DMS53 (cell line): ENCODE data around the gene ZNF688.
"Not testable (repeated sequence)": the region's sequence is repeated elsewhere in the genome, so short reads cannot be mapped to it uniquely, and the experiment has no call there.

ENCODE experiments used
- DNase-seq: peaks from one replicate; lab custom pipeline; 2025; lab: John Stamatoyannopoulos, UW

The ZNF688 gene

GRCh38 chr16:30571445-30572322, at the start of gene ZNF688:
Gene ZNF688, minus strand, starts transcription at chr16:30571714. Its CDS starts 85 bp downstream, at chr16:30571629.
- DNase-seq = peak; percentile 92

- no peak for DNase-seq
Observed at GRCh38 chr16:30620169-30620568, 48.7 kb upstream of the ZNF688 start.

- DNase-seq = no peak
Observed at GRCh38 chr16:30619638-30620037, 48.1 kb upstream of the ZNF688 start.

- no peak for DNase-seq
Observed at GRCh38 chr16:30619202-30619601, 47.7 kb upstream of the ZNF688 start.

GRCh38 chr16:30615358-30616091, 44.0 kb upstream of the ZNF688 start:
- peak; percentile 67 for DNase-seq

GRCh38 chr16:30609926-30610839, 38.7 kb upstream of the ZNF688 start, which contains the start of gene ZNF689:
Gene ZNF689, minus strand, starts transcription at chr16:30610389. Its CDS starts 348 bp downstream, at chr16:30610041.
- peak; percentile 96 for DNase-seq

GRCh38 chr16:30609002-30609925, 37.8 kb upstream of the ZNF688 start:
- peak; percentile 68 for DNase-seq

GRCh38 chr16:30606004-30606403, 34.5 kb upstream of the ZNF688 start:
- no peak for DNase-seq

GRCh38 chr16:30605158-30605557, 33.6 kb upstream of the ZNF688 start:
- no peak for DNase-seq

GRCh38 chr16:30604316-30604947, 32.9 kb upstream of the ZNF688 start:
- no peak for DNase-seq

- no peak for DNase-seq
Observed at GRCh38 chr16:30603945-30604315, 32.4 kb upstream of the ZNF688 start.

- no peak for DNase-seq
Observed at GRCh38 chr16:30602616-30603277, 31.2 kb upstream of the ZNF688 start.

- no peak for DNase-seq
Observed at GRCh38 chr16:30601966-30602365, 30.5 kb upstream of the ZNF688 start.

GRCh38 chr16:30600929-30601328, 29.4 kb upstream of the ZNF688 start:
- no peak for DNase-seq

GRCh38 chr16:30600215-30600614, 28.7 kb upstream of the ZNF688 start:
- peak; percentile 33 for DNase-seq

- no peak for DNase-seq
Observed at GRCh38 chr16:30592871-30593270, 21.4 kb upstream of the ZNF688 start.

GRCh38 chr16:30590869-30591268, 19.4 kb upstream of the ZNF688 start:
- DNase-seq = not testable (repeated sequence)

GRCh38 chr16:30589582-30589981, 18.1 kb upstream of the ZNF688 start:
- DNase-seq = not testable (repeated sequence)

GRCh38 chr16:30588651-30589050, 17.1 kb upstream of the ZNF688 start:
- no peak for DNase-seq
